Measurements from ENCODE around the gene GRWD1.

The GRWD1 gene

GRCh38 chr19:48445606-48446481 is at the start of gene GRWD1:
Gene GRWD1 (plus strand): TSS chr19:48445983. CDS start chr19:48446006, 23 bp downstream.
- DNase-seq (ENCODE audit: low spot score): peak; percentile 95

DNA sequence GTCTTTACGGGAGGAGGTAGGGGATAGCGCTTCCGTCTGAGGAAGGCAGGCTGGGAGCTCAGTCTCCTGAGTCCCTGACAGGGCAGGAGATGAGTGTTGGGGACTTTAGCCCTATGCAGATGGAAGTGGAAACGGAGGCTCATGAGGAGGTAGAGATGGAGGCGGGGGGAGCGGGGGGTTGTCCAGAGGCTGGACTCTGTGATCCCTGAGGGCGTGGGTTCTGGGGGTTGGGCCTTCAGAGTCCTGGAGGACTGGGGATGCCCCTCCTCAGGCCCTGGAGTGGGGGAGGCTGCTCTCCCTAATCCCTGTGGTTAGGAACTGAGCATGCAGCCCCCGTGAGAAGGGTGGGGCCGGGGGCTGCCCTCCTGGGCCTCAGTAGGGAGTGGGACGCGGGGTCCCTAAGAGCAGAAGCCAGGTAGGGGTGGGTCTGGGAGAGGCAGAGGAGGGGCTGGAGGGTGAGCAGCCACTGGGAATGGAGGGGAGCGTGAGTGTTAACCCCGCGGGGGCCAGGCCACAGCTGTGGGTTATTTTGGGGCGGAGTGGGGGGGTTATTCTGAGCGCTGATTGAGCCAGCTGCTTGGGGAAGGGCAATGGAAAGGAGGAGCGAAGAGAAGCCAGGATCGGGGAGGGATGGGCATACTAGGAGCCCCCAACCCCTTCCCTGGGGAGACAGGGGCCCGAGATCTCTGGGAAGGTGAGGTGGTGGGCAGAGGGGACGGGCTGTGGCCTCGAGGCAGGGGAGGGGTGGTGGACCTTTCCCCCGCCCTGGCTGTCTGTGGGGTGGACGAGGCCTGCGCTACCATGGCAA is 49.6 kb upstream of the GRWD1 start:
- no peak for DNase-seq (ENCODE audit: low spot score)

DNA sequence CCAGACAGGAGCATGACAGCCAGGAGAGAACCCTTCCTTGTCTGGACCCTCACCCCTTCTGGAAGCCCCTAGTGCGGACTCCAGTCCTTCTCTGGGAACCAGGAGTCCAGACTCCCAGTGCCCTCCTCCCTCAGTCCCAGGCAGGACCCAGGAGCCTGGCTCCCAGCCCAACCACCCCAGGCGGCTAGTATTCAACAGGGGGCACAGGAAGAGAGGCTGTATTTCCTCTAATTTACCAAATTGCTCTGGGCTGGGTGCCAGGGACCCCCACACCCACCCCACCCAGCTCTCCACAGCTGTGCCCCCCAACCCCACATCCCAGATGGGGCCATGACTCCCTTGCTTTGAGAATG is 49.0 kb upstream of the GRWD1 start:
- no peak for DNase-seq (ENCODE audit: low spot score)

DNA sequence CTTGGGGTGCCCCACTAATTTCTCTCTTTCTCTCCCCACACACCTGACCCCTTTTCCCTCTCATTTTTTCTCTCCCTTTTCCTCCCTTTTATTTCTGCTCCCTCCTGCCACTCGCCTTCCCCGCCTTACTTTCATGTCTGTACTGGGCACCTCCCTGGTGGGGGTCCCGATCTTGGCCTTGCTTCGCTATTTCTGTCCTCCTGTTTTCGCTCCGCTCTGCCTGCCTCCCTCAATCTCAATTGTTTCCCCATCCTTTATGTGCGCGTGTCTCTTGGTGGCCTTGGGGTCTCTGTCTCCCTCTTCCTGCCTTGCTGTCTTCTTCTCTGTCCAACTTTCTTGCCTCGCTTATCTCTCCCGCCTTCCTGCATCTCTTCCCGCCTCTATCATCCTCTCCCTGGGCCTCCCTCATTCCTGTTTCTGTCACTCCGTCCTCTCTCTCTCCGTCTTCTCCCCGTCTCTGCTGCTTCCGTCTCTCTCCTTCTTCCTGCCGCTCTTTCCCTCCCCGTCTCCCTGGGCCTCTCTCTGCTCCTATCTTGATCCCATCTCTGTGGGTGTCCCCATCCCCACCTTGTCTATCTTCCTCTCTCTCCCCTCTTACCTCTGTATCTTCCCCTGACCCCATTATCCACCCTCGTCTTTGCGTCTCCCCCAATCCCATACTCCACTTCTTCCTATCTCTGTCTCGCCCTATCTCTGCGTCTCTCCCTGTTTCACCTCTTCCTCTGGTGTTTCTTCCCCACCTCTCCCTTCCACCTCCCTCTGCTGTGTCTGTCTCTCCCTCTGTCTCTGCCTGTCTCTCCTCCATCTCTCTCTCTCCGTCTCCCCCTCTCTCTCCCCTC is 48.3 kb upstream of the GRWD1 start:
- DNase-seq (ENCODE audit: low spot score): no peak

- DNase-seq (ENCODE audit: low spot score): no peak
These were observed 47.7 kb upstream of the GRWD1 start for GRCh38 chr19:48398102-48398374.

- peak; percentile 89 for DNase-seq (ENCODE audit: low spot score)
These were observed 47.2 kb upstream of the GRWD1 start for GRCh38 chr19:48398375-48399235.

DNA sequence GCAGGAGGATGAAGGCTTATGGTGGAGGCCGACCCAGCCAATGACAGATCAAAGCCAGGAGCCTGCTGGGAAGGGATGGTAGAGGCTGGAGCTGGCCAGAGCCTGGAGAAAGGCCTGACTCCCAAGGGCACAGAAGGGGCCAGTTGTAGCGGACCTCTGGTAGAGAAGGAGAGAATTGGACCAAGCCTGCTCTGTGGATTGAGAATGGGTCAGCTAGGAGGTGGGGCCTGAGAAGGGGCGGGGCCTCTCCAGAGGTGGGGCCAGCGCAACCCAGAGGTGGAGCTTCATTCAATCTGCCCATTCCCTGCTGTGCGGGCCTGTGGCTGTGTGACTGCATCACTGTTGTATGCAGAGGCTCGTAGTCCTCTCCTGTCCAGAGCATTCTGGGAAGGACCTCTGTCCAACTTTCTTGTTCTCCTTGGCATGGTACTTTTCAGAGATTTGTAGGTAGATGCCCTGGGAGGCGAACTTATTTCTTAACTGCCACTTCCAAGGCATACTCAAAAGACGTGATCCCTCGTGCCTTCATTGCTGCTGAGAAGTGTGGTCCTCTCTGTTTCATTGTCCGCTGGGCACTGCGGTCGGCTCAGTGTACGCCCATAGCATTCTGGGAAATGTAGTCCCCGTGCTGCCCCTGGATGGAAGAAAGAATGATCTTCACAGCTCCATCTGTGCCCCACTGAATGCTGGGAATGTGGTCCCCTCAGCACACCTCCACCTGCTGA is 45.6 kb upstream of the GRWD1 start:
- DNase-seq (ENCODE audit: low spot score): peak; percentile 61

- no peak for DNase-seq (ENCODE audit: low spot score)
These were observed 44.5 kb upstream of the GRWD1 start for GRCh38 chr19:48401287-48401686.

DNA sequence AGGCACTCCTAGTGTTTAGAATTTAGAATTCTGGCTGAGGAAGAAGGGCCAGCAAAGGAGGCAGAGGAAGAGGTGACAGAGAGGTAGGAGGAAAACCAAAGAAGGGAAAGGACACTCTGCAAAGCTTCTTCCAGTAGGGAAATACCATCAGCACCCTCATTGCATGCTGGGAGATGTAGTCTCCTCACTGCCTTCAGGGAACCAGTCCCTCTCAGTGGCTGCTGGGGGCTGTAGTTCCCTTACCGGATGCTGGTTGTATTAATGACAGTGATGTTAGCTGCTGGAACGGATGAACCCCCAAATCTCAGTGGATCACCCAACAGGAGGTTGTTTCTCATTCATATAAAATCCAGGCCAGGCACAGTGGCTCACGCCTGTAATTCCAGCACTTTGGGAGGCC is 42.2 kb upstream of the GRWD1 start:
- DNase-seq (ENCODE audit: low spot score): peak; percentile 76

- no peak for DNase-seq (ENCODE audit: low spot score)
These were observed 40.6 kb upstream of the GRWD1 start for GRCh38 chr19:48405010-48405659.

GRCh38 chr19:48405850-48406249 is 39.9 kb upstream of the GRWD1 start:
- DNase-seq (ENCODE audit: low spot score): no peak

DNA sequence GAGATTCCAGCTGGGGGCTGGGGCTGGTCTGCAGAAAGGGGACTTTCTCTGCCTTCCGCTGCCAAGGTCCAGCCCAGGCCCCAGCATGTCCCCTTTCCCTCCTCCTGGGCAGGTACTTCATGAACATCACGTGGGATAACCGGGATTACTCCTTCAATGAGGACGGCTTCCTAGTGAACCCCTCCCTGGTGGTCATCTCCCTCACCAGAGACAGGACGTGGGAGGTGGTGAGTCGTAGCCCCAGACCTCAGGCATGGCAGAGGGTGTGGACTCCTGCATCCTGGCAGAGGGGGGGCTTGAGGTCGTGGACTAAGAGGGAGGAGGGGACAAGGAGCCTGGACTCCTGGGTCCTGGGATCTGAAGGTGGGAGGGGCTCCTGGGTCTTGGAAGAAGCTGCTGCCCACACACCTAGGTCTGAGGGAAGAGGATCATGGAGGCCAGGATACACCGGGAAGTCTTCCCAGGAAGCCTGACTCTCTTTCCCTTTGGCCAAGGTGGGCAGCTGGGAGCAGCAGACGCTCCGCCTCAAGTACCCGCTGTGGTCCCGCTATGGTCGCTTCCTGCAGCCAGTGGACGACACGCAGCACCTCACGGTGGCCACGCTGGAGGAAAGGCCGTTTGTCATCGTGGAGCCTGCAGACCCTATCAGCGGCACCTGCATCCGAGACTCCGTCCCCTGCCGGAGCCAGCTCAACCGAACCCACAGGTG is 31.8 kb upstream of the GRWD1 start:
- DNase-seq (ENCODE audit: low spot score): no peak

DNA sequence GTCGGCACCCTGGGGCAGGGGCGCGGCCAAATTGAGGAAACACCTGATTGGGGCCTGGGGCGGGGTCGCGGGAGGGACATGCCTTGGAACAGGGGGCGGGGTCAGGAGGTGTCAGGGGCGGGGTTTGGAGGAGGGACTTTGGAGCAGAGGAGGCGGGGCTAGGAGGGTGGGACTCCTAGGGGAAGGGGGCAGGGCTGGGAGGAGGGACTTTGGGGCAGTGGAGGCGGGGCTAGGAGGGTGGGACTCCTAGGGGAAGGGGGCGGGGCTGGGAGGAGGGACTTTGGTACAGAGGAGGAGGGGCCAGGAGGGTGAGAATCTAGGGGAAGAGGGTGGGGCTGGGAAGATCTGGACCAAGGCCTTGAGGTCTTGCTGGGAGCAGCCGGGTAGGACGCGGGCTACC is 30.4 kb upstream of the GRWD1 start:
- peak; percentile 79 for DNase-seq (ENCODE audit: low spot score)

GRCh38 chr19:48415806-48416221 is 30.0 kb upstream of the GRWD1 start:
- no peak for DNase-seq (ENCODE audit: low spot score)

GRCh38 chr19:48417421-48417820 is 28.4 kb upstream of the GRWD1 start:
- no peak for DNase-seq (ENCODE audit: low spot score)

DNA sequence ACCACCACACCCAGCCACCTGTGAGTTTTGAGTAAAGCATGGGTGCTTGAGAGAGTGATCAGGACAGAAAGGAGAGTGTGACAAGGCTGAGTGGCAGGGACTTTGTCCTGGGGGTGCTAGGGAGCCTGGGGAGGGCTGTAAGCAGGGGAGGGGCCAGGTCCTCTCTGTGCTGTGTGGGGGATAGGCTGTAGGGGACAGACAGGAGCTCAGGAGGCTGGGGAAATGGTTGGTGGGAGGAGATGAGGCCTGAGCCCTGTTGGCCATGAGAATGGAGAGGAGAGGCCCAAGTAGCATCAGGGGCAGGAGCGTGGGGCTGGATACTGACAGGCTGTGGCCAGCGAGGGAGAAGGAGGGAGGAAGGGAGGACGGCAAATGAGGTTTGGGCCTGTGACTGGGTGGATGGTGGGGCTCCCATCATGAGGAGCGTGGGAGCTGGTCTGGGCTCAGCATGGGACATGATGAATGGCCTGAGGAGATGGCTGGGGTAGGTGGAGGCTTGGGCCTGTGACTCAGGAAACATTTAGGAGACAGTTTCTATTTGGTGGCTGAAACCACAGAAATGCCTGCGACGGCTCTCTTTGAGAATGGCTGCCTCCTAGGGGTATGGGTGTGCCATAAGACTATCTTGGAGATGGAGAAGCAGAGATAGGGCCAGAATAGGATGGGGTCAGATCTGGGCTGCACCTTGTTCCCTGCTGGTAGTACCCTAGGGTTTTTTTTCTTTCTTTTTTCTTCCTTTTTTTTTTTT is 27.3 kb upstream of the GRWD1 start:
- DNase-seq (ENCODE audit: low spot score): no peak

DNA sequence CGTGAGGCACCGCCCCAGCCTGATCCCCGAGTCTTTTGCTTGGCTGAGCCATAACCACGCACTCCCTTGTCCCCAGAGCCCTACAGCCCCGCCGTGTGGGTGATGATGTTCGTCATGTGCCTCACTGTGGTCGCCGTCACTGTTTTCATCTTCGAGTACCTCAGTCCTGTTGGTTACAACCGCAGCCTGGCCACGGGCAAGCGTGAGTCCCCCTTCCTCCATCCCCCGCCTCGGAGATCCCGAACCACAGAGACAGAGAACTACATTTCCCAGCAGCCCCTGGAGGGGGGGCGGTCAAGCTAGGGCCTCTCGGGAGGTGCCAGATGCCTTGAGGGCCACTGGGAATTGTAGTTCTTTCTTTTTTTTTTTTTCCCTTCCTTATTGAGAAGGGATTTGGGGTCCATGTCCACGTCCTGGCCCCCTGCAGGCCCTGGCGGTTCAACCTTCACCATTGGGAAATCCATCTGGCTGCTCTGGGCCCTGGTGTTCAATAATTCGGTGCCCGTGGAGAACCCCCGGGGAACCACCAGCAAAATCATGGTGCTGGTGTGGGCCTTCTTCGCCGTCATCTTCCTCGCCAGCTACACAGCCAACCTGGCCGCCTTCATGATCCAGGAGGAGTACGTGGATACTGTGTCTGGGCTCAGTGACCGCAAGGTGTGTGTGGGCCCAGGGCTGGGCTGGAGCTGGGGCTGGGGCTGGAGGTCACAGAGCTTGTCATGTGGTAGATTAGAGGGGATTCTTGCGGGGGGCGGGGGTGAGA is 26.4 kb upstream of the GRWD1 start:
- peak; percentile 83 for DNase-seq (ENCODE audit: low spot score)

- no peak for DNase-seq (ENCODE audit: low spot score)
These were observed 24.2 kb upstream of the GRWD1 start for GRCh38 chr19:48421548-48421947.
